Trophoblast cell (in vitro differentiated cells and primary cell): Measurements from ENCODE around the gene SHROOM1.

Experiments used
- DNase-seq, 2 donors: peaks; one replicate each; pipeline ENCODE4 v3.0.0-alpha.2; 2016
- H2AFZ ChIP-seq: 2 replicates; pipeline ENCODE4 v1.6.1; 2013; ENCODE audit warnings: low read length, moderate library complexity, mild to moderate bottlenecking; ENCODE audit not compliant: insufficient read depth, poor library complexity
- H2AK5ac ChIP-seq: 2 replicates; pipeline ENCODE4 v1.6.1; 2013; ENCODE audit warnings: mild to moderate bottlenecking, low read length
- H2BK120ac ChIP-seq: 2 replicates; pipeline ENCODE4 v1.6.1; 2013; ENCODE audit warnings: low read length, mild to moderate bottlenecking, moderate library complexity; ENCODE audit not compliant: insufficient read depth, poor library complexity
- H2BK12ac ChIP-seq: 2 replicates; pipeline ENCODE4 v1.6.1; 2013; ENCODE audit warnings: mild to moderate bottlenecking, low read length, moderate library complexity
- H2BK5ac ChIP-seq: 2 replicates; pipeline ENCODE4 v1.6.1; 2013; ENCODE audit warnings: low read length, low read depth, moderate library complexity, mild to moderate bottlenecking; ENCODE audit not compliant: poor library complexity
- H3K14ac ChIP-seq: 2 replicates; pipeline ENCODE4 v1.6.1; 2013; ENCODE audit warnings: mild to moderate bottlenecking, low read length
- H3K18ac ChIP-seq: 2 replicates; pipeline ENCODE4 v1.6.1; 2013; ENCODE audit warnings: mild to moderate bottlenecking, low read length
- H3K23ac ChIP-seq: 2 replicates; pipeline ENCODE4 v1.6.1; 2013; ENCODE audit warnings: low read length
- H3K27ac ChIP-seq: 2 replicates; pipeline ENCODE4 v1.5.1; 2013; ENCODE audit warnings: low read depth, mild to moderate bottlenecking, inconsistent platforms, low read length, moderate library complexity
- H3K27me3 ChIP-seq: 2 replicates; pipeline ENCODE4 v1.6.1; 2013; ENCODE audit warnings: inconsistent platforms, mild to moderate bottlenecking, low read length, moderate library complexity; ENCODE audit not compliant: insufficient read depth
- H3K36me3 ChIP-seq, 2 experiments: 1 replicate in 1 of 2; 2 replicates in 1 of 2; pipeline ENCODE4 v1.6.1; 2013; ENCODE audit warnings: low read length in 2 of 2, mild to moderate bottlenecking in 2 of 2, moderate library complexity in 1 of 2; ENCODE audit not compliant: insufficient read depth in 2 of 2, control insufficient read depth in 1 of 2
- H3K4ac ChIP-seq: 2 replicates; pipeline ENCODE4 v1.6.1; 2013; ENCODE audit warnings: low read depth, mild to moderate bottlenecking, low read length, moderate library complexity
- H3K4me1 ChIP-seq, 2 experiments: 1 replicate in 1 of 2; 2 replicates in 1 of 2; pipeline ENCODE4 v1.6.1; 2013; ENCODE audit warnings: low read length in 2 of 2, mild to moderate bottlenecking in 2 of 2, moderate library complexity in 1 of 2; ENCODE audit not compliant: insufficient read depth in 2 of 2, control insufficient read depth in 1 of 2
- H3K4me2 ChIP-seq: 2 replicates; pipeline ENCODE4 v1.6.1; 2013; ENCODE audit warnings: inconsistent platforms, mild to moderate bottlenecking, low read length, moderate library complexity
- H3K4me3 ChIP-seq: 2 replicates; pipeline ENCODE4 v1.5.1; 2013; ENCODE audit warnings: mild to moderate bottlenecking, low read depth, low read length, inconsistent platforms
- H3K79me1 ChIP-seq: one replicate; pipeline ENCODE4 v1.6.1; 2013; ENCODE audit warnings: low read length
- H3K79me2 ChIP-seq: 2 replicates; pipeline ENCODE4 v1.6.1; 2013; ENCODE audit warnings: low read length, mild to moderate bottlenecking; ENCODE audit not compliant: control insufficient read depth, insufficient read depth, poor library complexity
- H3K9ac ChIP-seq: 2 replicates; pipeline ENCODE4 v1.6.1; 2013; ENCODE audit warnings: mild to moderate bottlenecking, low read length
- H3K9me3 ChIP-seq: 2 replicates; pipeline ENCODE4 v1.6.1; 2013; ENCODE audit warnings: low read depth, mild to moderate bottlenecking, control low read depth, inconsistent platforms, low read length; ENCODE audit not compliant: insufficient read depth
- H4K12ac ChIP-seq: 2 replicates; pipeline ENCODE4 v1.6.1; 2013; ENCODE audit warnings: low read depth, mild to moderate bottlenecking, low read length, moderate library complexity
- H4K8ac ChIP-seq: 2 replicates; pipeline ENCODE4 v1.6.1; 2013; ENCODE audit warnings: low read depth, mild to moderate bottlenecking, low read length, moderate library complexity
- H4K91ac ChIP-seq: one replicate; pipeline ENCODE4 v1.6.1; 2013; ENCODE audit warnings: low read depth, mild to moderate bottlenecking, low read length, moderate library complexity
- WGBS: extraction: QIAGEN DNeasy Blood & Tissue Kit; methylation state at CpG from one replicate; pipeline ENCODE4 v1.1.7; 2013; ENCODE audit warnings: missing lambda C conversion rate; ENCODE audit not compliant: insufficient read length, insufficient coverage; ENCODE audit errors: extremely low coverage; 5-methylcytosine and 5-hydroxymethylcytosine counted together

Gene SHROOM1

DNA sequence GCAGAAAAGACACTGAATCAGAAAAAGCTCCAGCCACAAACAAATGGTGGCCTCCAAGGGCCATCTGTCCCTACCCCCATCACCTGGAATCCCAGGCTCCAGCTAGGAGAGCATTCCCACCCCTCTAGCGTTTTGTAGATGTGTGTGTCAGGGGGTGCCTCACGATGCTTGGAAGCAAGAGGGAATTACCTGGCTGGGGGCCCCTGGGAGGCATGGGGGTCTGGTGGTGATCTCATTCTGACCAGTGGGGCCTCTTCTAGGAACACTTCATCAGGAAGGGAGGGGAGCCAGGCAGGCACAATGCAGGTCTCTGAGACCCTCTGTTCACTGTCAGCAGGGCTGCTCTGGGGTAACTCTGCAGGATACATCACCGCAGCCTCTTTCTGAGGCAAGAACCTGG, 6.0 kb downstream of the SHROOM1 start:
- H3K9ac ChIP-seq, result no peak overlapping the region
- no peak overlapping the region for H3K4me3 ChIP-seq
- H4K91ac ChIP-seq, result no peak overlapping the region
- no peak for DNase-seq
- no peak overlapping the region for H2AFZ ChIP-seq
- H3K27ac ChIP-seq, result no peak overlapping the region
- no peak overlapping the region for H3K23ac ChIP-seq
- H3K79me1 ChIP-seq, result peaks cover 14% of the 10 kb centered on the region
- peaks cover 21 to 30% of the 10 kb centered on the region in 2 experiments for H3K4me1 ChIP-seq
- H2BK5ac ChIP-seq, result no peak overlapping the region
- H3K9me3 ChIP-seq, result no peaks in the 10 kb centered on the region
- H3K4ac ChIP-seq, result no peak overlapping the region
- H3K18ac ChIP-seq, result no peak overlapping the region
- H3K36me3 ChIP-seq, result peaks cover 0 to 3% of the 10 kb centered on the region in 2 experiments
- H3K4me2 ChIP-seq, result no peak overlapping the region
- no peaks in the 10 kb centered on the region for H3K79me2 ChIP-seq
- H3K27me3 ChIP-seq, result no peaks in the 10 kb centered on the region
- H4K8ac ChIP-seq, result no peak overlapping the region
- no peak overlapping the region for H3K14ac ChIP-seq
- no peak overlapping the region for H2BK12ac ChIP-seq
- no peak overlapping the region for H4K12ac ChIP-seq
- H2BK120ac ChIP-seq, result no peak overlapping the region
- no CpG with 5 or more reads among the region's 3 CpGs for WGBS
- no peak overlapping the region for H2AK5ac ChIP-seq

DNA sequence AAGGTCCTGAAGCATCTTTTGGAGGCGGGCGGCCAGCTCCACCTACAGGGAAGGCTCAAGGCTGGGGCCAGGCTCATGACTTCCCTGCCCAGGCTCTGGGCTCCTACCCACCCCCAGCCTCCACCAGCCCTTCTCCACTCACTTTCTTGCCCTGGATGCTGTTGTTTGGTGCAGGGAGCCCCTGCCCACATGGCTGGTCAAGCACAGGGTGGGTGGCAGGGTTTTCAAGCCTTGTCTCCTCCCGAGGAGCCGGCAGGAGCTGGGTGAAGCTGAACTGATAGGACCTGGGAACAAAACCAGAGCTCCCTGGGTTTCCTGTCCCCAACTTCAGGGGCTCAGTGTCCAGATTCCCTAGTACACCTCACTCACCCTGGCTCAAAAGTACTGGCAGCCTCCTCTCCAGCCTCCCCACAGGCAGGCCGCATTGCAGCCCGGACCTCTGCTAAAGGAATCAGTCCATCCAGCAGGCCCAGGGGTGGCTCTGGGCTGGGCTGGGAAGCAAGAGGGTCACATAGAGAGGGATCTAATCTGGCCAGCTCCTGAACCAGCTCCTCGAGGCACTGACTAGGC, 6.9 kb downstream of the SHROOM1 start:
- Histone ChIP-seq H4K12ac (peak overlapping the region; percentile 19), H3K4me3 (no peak overlapping the region), H2BK120ac (no peak overlapping the region), H3K4me1 (peaks cover 19 to 32% of the 10 kb centered on the region in 2 experiments), H3K9ac (no peak overlapping the region), H4K91ac (peak overlapping the region; percentile 18), H3K4ac (no peak overlapping the region), H2BK12ac (peak overlapping the region; percentile 44), H3K4me2 (peak overlapping the region; percentile 64), H3K27me3 (no peaks in the 10 kb centered on the region), H3K36me3 (peaks cover 0 to 3% of the 10 kb centered on the region in 2 experiments), H3K18ac (peak overlapping the region; percentile 9), H2BK5ac (no peak overlapping the region), H3K9me3 (no peaks in the 10 kb centered on the region), H3K79me1 (peaks cover 14% of the 10 kb centered on the region), H3K79me2 (no peaks in the 10 kb centered on the region), H2AK5ac (peak overlapping the region; percentile 75), H3K27ac (peak overlapping the region; percentile 0), H3K14ac (peak overlapping the region; percentile 7), H3K23ac (no peak overlapping the region), H2AFZ (peak overlapping the region; percentile 24), H4K8ac (peak overlapping the region; percentile 26)
- no peak for DNase-seq
- WGBS, result no CpG with 5 or more reads among the region's 7 CpGs

DNA sequence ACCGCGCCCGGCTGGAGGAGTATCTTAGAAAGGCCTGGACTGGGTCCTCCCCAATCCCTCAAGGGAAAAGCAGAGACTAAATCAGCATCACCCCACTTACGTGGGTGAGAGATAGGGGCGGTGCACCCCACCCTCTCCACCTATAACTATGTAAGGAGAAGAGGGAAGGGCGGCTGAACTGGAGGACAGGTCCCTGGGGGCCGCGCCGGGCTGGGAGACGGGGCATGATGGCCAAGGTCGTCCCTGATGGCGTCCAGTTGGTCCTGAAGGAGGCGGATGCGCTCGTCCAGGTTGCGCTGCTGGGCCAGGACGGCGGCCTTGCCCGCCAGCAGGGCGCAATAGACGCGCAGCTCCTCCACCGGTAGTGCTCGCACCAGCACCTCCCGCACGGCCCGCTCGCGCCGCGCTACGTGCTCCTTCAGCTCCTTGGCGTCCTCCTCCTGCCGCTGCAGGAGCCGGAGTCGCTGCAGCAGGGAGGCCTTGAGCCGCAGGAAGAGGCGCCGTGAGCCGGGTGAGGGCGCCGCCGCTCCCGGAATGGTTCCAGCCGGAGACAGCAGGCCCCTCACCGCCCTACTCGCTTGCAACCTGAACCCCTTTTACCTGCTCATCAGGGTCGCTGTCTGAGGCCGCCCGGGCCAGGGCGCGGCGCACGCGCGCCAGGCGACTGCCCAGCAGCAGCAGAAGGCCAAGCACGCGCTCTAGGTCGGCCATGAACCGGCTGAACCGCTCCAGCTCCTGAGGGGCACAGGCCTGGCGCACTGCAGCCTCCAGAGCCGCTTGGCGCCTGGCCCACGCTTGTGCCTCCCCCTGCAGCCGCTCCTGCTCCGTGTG, 7.6 kb downstream of the SHROOM1 start:
- Histone ChIP-seq H3K9me3 (no peaks in the 10 kb centered on the region), H2BK120ac (no peak overlapping the region), H2BK5ac (no peak overlapping the region), H3K79me2 (no peaks in the 10 kb centered on the region), H3K4me2 (peak overlapping the region; percentile 64), H3K9ac (no peak overlapping the region), H3K23ac (no peak overlapping the region), H3K18ac (peak overlapping the region; percentile 9), H3K36me3 (peaks cover 0 to 3% of the 10 kb centered on the region in 2 experiments), H4K8ac (peak overlapping the region; percentile 26), H3K14ac (peak overlapping the region; percentile 4), H3K4me1 (peaks cover 19 to 32% of the 10 kb centered on the region in 2 experiments), H4K12ac (no peak overlapping the region), H3K4me3 (peak overlapping the region; percentile 42), H2AK5ac (no peak overlapping the region), H2BK12ac (no peak overlapping the region), H3K27ac (peak overlapping the region; percentile 0), H4K91ac (peak overlapping the region; percentile 18), H2AFZ (peak overlapping the region; percentile 24), H3K27me3 (no peaks in the 10 kb centered on the region), H3K79me1 (peaks cover 14% of the 10 kb centered on the region), H3K4ac (no peak overlapping the region)
- peak in 1 of 2 donors; percentile 34 for DNase-seq
- WGBS, result no CpG with 5 or more reads among the region's 68 CpGs

DNA sequence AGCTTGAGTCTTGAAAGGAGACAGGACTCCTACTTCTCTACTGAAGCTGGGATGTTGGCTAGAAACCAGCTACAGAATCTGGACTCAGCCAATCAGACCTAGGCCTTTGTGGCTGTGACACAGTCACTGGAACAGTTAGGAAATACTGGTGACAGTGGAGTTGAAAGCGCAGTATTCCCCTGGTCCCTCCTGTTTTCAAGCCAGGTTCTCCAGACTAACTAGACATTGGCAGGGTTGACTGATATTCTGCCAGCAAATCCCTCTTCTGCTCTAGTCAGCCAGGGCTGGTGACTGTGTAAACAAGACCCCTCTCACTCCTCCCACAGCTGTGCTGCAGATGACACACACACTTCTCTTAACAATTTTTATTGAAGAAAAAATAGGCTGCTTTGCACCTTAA, 8.7 kb downstream of the SHROOM1 start:
- no peak overlapping the region for H2AK5ac ChIP-seq

More for the DNA sequence above, 8.7 kb downstream of the SHROOM1 start:
- Histone ChIP-seq H3K18ac (no peak overlapping the region), H2BK12ac (no peak overlapping the region), H3K4ac (no peak overlapping the region), H3K27ac (no peak overlapping the region), H3K9ac (no peak overlapping the region), H3K36me3 (peaks cover 0 to 3% of the 10 kb centered on the region in 2 experiments), H4K12ac (no peak overlapping the region), H4K91ac (peak overlapping the region; percentile 6), H3K23ac (no peak overlapping the region), H3K4me2 (no peak overlapping the region), H3K9me3 (no peaks in the 10 kb centered on the region), H3K4me3 (no peak overlapping the region), H3K14ac (no peak overlapping the region), H4K8ac (no peak overlapping the region), H3K27me3 (no peaks in the 10 kb centered on the region), H3K79me2 (no peaks in the 10 kb centered on the region), H2BK120ac (no peak overlapping the region), H3K4me1 (peaks cover 19 to 32% of the 10 kb centered on the region in 2 experiments), H2BK5ac (no peak overlapping the region), H2AFZ (no peak overlapping the region), H3K79me1 (peaks cover 14% of the 10 kb centered on the region)
- no peak for DNase-seq
- no CpG with 5 or more reads among the region's 1 CpG for WGBS
